ENCODE data around the gene DNAH10. TPM values are rescaled to one million over a fixed set of nuclear protein-coding genes. Genes with fewer than 3 reads are reported as not detected.

DNAH10 gene
- total RNA-seq, 2 donors from 2014 or later, result 0.15 to 0.39 TPM

GRCh38 chr12:123856681-123857080 is 94.6 kb downstream of the DNAH10 start:
- ATAC-seq, result no peak
- no peak for DNase-seq
- intact Hi-C loops (cut with DNase I, micrococcal nuclease), result no loop called here

- intact Hi-C loops (cut with DNase I, micrococcal nuclease), result no loop called here
- ATAC-seq, result no peak
- DNase-seq, result no peak
Observed at GRCh38 chr12:123858176-123858575, 96.1 kb downstream of the DNAH10 start.

GRCh38 chr12:123859035-123859434 is 96.9 kb downstream of the DNAH10 start:
- no peak for ATAC-seq
- intact Hi-C loops (cut with DNase I, micrococcal nuclease), result no loop called here
- no peak for DNase-seq

GRCh38 chr12:123860377-123860776 is 98.3 kb downstream of the DNAH10 start:
- ATAC-seq, result no peak
- intact Hi-C loops (cut with DNase I, micrococcal nuclease), result no loop called here
- no peak for DNase-seq

- intact Hi-C loops (cut with DNase I, micrococcal nuclease), result no loop called here
- ATAC-seq, result no peak
Observed at GRCh38 chr12:123861392-123861791, 99.3 kb downstream of the DNAH10 start.

GRCh38 chr12:123867141-123867540 is 105.0 kb downstream of the DNAH10 start:
- DNase-seq (no peak), ATAC-seq (no peak)
- intact Hi-C loops (cut with DNase I, micrococcal nuclease), result no loop called here

More at GRCh38 chr12:123861392-123861791, 99.3 kb downstream of the DNAH10 start:
- DNase-seq, result no peak

- no peak for DNase-seq
- intact Hi-C loops (cut with DNase I, micrococcal nuclease), result no loop called here
- ATAC-seq, result no peak
Observed at GRCh38 chr12:123868791-123869190, 106.7 kb downstream of the DNAH10 start.

- intact Hi-C loops (cut with DNase I, micrococcal nuclease), result no loop called here
- ATAC-seq (no peak), DNase-seq (no peak)
Observed at GRCh38 chr12:123873793-123874192, 111.7 kb downstream of the DNAH10 start.

GRCh38 chr12:123877968-123878367 is 115.9 kb downstream of the DNAH10 start:
- intact Hi-C loops (cut with DNase I, micrococcal nuclease), result no loop called here
- ATAC-seq (no peak), DNase-seq (no peak)

- no peak for DNase-seq
- intact Hi-C loops (cut with DNase I, micrococcal nuclease), result no loop called here
- ATAC-seq, result no peak
Observed at GRCh38 chr12:123879101-123879500, 117.0 kb downstream of the DNAH10 start.

- ATAC-seq (no peak), DNase-seq (no peak)
- intact Hi-C loops (cut with DNase I, micrococcal nuclease), result no loop called here
Observed at GRCh38 chr12:123879691-123880090, 117.6 kb downstream of the DNAH10 start.

GRCh38 chr12:123882161-123882705 is 120.1 kb downstream of the DNAH10 start:
- DNase-seq, result no peak
- ATAC-seq, result no peak
- intact Hi-C loops (cut with DNase I, micrococcal nuclease), result no loop called here

GRCh38 chr12:123886258-123886657 is 124.2 kb downstream of the DNAH10 start:
- intact Hi-C loops (cut with DNase I, micrococcal nuclease), result no loop called here
- DNase-seq, result no peak
- ATAC-seq, result peak; percentile 12

GRCh38 chr12:123886931-123887582 is 125.0 kb downstream of the DNAH10 start:
- DNase-seq, result peak in 1 of 2 donors; percentile 39
- intact Hi-C loops (cut with DNase I, micrococcal nuclease), result no loop called here
- ATAC-seq, result peak; percentile 99

GRCh38 chr12:123888989-123889388 is 126.9 kb downstream of the DNAH10 start:
- intact Hi-C loops (cut with DNase I, micrococcal nuclease), result no loop called here
- no peak for ATAC-seq
- no peak for DNase-seq

GRCh38 chr12:123889848-123890535 is 127.9 kb downstream of the DNAH10 start:
- intact Hi-C loops (cut with DNase I, micrococcal nuclease), result no loop called here
- DNase-seq (no peak), ATAC-seq (no peak)

- ATAC-seq (no peak), DNase-seq (no peak)
- intact Hi-C loops (cut with DNase I, micrococcal nuclease), result no loop called here
Observed at GRCh38 chr12:123890536-123890902, 128.4 kb downstream of the DNAH10 start.

- ATAC-seq (no peak), DNase-seq (no peak)
- intact Hi-C loops (cut with DNase I, micrococcal nuclease), result no loop called here
Observed at GRCh38 chr12:123891011-123891410, 128.9 kb downstream of the DNAH10 start.

- DNase-seq (no peak), ATAC-seq (no peak)
- intact Hi-C loops (cut with DNase I, micrococcal nuclease), result no loop called here
Observed at GRCh38 chr12:123891516-123892179, 129.5 kb downstream of the DNAH10 start.

- DNase-seq (no peak), ATAC-seq (no peak)
- intact Hi-C loops (cut with DNase I, micrococcal nuclease), result no loop called here
Observed at GRCh38 chr12:123892180-123892559, 130.1 kb downstream of the DNAH10 start.

All from left colon (tissue), 2 donors.